Muscle of arm (tissue), 14 donors: Measurements from ENCODE around the gene DPEP2NB. TPM values are rescaled to one million over a fixed set of nuclear protein-coding genes. Genes with fewer than 3 reads are reported as not detected.
"Not testable (repeated sequence)": the region's sequence is repeated elsewhere in the genome, so short reads cannot be mapped to it uniquely, and the experiment has no call there.

Source experiments
- DNase-seq: peaks from one replicate; pipeline ENCODE4 v3.0.0-alpha.2; 2013
- long read RNA-seq, 11 donors: transcript quantifications; one replicate each; lab custom pipeline, GENCODE V29; 2026
- polyA plus RNA-seq, 12 donors: library from polyadenylated mRNA; unstranded; fragments of 120-200 nt; gene quantifications; one replicate each; pipeline ENCODE4 v1.2.1, GENCODE V29; 2013; ENCODE audit not compliant: insufficient read length in 12 of 12

Gene DPEP2NB, protein sequence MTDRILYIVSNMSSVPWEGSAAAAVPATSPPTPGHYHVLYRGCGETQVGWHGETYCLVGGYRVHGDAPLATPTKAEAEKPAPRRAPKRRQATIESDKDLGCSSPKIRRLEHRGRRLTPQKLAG
- polyA plus RNA-seq: not detected
- long read RNA-seq, donor 1: 0 reads
- long read RNA-seq, donor 2: 0 reads
- long read RNA-seq, donor 3: 0 reads
- long read RNA-seq, donor 4: 0 reads
- long read RNA-seq, donor 5: 0 reads
- long read RNA-seq, donor 6: 0 reads
- long read RNA-seq, donor 7: 0 reads
- long read RNA-seq, donor 8: 0 reads
- long read RNA-seq, donor 9: 0 reads
- long read RNA-seq, donor 10: 0 reads
- long read RNA-seq, donor 11: 0 reads

DNA sequence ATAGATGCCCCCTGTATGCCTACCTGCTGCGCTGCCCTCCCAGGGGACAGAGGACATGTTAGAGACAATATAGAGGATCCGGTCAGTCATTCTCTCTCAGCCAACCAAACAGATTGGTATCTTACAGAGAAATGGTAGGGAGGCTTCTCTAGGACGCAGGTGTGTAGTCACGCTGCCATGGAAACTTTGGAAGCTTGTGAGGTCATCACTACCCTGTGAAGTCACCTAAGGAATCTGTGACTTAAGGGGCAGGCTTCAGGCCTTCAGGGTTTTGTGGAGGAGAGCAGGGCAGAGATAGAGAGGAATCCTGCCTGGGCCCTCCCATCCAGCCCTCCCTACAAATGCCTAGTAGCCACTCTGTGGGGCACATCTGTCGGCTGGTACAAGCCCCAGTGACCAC, at the start of gene DPEP2NB:
Gene DPEP2NB, minus strand, starts transcription at position 231 of the 400 bp plus-strand sequence. Its CDS starts 141 bp downstream, at position 90.
- DNase-seq: no peak

DNA sequence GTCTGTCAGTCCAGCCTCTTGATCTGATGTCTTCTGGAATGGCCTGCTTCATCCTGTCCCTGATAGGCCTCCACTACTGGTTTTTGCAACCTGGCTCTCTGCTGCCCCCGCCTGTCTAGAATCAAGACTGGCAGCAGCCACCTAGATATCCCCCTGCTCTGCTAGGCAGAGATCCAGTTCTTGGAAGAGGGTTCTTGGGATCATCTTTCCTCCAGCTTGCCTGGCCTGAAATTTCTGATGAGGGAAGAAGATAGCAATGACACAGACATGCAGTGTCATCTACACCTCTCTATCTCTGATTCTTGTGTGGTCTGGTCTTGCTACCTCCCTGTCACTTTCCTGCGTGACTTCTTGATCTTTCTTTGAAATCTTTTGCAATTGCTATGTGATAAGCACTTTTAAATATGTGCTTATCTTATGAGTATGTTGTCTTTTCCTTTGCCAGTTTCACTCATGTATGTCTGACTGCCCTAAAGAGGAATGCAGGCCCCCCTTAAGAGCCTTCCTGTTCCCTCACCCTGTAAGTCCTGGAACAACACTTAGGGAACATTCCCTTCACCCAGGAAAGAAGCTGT, 49.2 kb upstream of the DPEP2NB start:
- no peak for DNase-seq

DNA sequence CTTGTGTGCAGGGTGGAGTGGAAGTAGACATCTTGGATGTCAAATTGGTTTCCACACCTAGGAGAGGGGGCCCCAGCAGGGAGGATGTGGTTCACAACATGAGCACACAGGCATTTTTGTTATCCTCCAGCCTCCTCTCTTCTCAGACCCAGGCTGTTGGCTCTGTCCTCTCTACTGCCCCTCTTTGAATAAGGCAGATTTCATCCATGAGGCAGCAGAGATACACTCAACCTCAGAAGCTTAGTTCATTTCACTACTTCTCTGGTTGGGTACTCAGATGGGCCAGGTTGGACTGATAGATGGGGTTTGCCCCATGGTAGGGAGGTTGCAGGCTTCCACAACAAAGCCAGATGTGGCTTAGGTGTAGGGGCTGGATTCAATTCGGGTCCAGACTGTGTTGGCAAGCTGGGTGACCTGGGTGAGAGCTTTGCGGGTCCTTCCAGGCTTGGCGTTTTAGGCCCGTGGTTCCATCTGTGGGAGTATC, 47.2 kb upstream of the DPEP2NB start:
- DNase-seq: no peak

DNA sequence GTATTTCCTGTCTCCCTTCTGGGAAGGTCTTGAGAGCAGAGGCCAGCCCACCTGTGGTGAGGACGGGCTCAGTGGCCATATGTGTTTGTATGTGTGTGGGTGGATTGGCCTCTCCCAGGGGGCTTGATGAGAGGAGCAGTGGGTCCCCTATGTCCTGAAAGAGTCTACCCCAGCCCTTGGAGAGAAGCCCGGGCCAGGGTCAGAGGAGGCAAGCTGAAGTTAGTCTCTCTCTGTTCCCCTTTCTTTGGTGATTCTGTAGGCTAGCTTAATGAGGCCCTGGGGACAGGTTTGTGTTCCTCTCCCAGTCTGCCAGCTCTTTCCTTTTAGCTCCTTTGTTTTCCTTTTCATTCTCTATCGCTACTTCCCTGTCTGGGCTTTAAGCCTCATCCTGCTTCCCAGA, 45.7 kb upstream of the DPEP2NB start:
- DNase-seq: no peak

DNA sequence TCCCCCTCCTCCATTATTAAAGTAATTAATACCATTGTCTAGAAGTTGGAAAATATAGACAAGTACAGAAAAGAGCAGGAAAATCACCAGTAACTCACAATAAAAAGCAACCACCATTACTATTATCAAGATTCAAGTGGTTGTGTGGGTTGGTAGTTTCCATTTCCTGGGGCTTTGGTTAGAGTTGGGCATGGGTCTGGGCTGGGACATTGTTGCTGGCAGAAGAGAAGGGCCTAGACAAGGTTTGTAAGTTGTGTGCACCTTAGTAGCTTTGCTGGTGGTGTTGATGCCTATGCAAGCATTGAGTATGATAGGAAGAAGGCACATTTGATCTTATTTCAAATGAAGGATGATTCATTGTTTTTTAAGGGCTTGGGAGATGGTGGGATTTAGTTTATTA, 44.1 kb upstream of the DPEP2NB start:
- DNase-seq: no peak

DNA sequence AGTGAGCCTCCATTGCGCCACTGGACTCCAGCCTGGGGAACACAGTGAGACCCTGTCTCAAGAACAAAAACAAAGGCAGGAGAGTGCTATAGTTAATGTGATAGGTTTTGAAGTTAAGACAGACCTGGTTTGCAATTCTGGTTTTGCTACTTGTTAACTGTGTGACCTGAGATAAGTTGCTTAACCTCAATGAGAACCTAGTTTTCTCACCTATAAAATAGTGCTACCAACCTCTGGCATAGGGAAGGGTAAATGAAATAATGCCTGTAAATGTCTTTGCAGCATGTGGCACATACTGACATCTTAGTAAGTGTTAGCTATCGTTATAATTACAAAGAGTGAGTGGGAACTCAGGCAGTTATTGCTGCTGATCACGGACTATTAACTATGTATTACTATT, 39.7 kb upstream of the DPEP2NB start:
- no peak for DNase-seq

DNA sequence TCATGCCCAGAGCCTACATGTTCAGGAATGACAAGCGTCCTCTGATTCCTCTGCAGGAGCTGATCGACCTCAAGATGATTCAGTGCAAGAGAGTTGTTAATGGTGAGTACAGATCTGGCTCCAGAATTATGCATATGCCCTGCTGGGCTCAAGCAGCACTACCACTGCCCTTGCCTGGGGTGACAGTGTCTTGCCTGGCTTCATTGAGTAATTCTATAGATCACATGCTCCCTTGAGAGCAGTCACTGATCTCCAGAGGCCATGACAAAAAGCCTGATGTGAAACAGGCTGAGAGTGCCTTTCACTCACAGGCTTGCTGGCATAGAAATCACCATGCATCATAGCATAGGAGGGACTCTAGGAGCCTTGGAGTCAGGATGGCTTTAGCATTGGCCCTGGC, 33.7 kb upstream of the DPEP2NB start:
- DNase-seq: no peak

DNA sequence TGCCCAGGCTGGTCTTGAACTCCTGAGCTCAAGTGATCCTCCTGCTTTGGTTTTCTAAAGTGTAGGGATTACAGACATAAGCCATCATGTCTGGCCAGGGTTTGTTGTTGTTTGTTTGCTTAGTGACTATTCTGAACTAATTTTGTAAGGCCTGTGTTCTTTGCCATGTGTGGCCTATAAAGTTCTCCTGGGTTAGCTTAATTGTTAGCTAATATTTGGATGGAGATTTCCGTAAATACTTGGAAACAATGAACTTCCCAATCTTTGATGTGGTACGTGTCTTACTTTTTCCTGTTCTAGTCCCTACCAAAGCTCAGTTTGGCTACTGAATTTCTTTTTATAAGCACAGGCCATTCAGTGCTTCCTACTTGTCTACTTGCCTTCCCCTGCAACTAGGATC, 32.3 kb upstream of the DPEP2NB start:
- DNase-seq: no peak

DNA sequence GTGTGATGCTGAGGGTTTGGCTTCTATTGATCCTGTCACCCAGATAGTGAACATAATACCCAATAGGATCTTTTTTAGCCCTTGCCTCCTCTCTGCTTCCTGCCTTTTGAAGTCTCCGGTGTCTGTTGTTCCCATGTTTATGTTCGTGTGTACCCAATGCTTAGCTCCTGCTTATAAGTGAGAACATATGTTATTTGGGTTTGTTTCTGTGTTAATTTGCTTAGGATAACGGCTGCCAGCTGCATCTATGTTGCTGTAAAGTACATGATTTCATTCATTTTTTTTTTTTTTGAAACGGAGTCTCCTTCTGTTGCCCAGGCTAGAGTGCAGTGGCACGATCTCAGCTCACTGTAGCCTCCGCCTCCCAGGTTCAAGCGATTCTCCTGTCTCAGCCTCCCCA, 30.4 kb upstream of the DPEP2NB start:
- no peak for DNase-seq

DNA sequence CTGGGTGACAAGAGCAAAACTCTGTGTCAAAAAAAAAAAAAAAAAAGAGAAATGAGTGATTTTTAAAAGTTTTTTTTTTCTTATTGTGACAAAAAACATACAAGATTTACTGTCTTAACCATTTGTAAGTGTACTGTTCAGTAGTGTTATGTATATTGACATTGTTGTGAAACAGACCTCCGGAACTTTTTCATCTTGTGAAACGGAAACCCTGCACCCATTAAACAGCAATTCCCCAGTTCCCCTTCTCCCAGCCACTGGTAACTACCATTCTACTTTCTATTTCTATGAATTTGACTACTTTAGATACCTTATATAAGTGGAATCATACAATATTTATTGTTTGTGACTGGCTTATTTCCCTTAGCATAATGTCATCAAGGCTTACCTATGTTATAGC, 26.1 kb upstream of the DPEP2NB start:
- DNase-seq: no peak

DNA sequence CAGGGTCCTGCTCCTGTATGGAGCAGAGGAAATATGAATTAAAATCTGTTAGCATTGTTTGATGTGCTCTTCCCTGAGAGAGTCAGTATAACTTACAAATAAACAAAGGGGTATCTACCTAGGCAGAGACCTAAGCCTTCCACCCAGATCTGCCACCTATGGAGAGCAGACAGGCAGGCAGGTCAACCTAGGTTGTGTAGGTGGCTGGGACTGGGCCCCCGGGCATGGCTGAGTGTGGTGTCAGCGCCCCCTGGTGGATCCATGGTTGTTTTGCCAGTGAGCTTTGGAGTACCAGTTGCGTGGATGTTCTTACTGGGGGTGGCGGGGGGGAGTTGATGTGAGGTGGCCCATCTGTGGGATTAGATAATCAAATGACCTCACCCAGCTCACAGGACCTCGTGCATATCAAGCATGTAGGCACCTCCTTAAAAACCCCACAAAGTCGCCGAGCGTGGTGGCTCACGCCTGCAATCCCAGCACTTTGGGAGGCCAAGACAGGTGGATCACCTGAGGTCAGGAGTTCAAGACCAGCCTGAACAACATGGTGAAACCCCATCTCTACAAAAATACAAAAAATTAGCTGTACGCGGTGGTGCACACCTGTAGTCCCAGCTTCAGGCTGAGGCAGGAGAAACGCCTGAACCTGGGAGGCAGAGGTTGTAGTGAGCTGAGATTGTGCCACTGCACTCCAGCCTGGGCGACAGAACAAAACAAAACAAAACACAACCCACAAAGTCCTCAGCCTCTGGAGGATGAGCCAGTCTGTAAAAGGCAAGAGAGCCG, 25.0 kb upstream of the DPEP2NB start:
- peak; percentile 63 for DNase-seq

DNA sequence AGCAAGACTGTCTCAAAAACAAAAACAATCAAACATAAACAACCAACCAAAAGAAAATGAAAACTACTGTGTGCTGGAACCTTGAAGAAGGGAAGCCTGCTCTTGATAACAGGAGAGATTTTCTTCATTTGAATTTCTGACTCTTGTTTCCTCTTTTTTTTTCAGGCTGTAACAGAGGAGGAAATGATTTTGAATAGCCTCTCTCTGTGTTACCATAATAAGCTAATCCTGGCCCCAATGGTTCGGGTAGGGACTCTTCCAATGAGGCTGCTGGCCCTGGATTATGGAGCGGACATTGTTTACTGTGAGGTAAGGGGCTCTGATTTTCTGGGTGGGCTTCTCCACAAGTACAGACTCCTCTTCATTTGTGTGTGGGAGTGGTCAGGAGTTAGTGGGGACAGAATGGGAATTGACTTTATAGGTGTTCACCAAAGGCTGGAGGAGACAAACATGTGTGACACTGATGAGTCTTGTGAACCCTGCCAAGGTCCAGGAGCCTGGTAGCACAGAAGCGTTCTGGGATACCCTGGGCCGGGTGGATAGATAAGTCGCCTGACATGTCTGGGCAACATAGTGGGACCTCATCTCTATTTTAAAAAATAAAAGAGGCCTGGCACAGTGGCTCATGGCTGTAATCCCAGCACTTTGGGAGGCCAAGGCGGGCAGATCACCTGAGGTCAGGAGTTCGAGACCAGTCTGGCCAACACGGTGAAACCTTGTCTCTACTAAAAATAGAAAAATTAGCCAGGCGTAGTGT, 22.3 kb upstream of the DPEP2NB start:
- no peak for DNase-seq

DNA sequence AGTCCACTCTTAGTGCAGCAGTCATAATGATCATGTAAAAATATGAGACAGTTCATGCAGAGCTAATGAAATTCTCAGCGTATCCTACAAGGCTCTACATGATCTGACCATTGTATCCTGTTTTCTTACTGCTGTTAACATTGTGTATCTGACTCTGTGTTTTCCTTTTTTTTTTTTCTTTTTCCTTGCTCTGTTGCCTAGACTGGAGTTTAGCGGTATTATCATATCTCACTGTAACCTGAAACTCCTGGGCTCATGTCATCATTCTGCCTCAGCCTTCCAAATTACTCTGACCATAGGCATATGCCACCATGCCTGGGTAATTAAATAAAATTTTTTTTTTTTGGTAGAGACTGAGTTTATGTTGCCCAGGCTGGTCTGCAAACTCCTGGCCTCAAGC, 19.5 kb upstream of the DPEP2NB start:
- no peak for DNase-seq

DNA sequence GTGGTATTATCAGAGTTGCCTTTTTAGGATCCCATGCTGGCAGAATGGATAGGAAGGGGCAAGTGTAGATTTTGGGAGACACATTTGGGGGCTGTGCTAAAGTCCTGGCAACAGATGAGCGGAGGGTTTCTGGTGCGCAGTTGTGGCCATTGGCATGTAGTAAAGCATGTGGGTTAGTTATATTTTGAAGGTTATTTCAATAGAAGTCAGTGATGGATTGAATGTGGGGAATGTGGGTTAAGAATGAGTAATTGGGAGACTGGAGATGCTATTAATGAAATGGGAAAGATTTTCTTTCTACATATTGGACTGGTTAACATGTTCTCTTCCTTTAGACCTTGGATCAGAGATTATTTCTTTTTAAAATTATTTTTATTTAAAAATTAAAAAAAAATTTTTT, 17.4 kb upstream of the DPEP2NB start:
- no peak for DNase-seq

DNA sequence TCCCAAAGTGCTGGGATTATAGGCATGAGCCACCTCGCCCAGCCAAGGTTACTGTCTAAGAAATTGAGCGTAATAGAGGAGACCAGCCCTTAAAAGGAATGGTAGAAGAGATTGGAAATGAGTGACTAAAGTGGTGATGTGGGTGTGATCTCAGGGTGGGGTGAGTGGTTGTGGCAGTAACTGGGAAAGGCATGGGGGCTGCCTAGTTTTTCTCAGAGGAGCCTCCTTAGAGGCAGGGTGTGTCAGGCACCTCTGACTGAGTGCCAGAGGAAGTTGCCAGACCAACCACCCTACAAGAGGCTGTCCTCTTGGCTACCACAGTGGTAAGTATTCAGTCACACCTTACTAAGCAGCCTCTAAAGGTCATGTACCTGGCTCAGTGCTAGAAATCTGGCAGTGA, 16.2 kb upstream of the DPEP2NB start:
- DNase-seq: no peak

DNA sequence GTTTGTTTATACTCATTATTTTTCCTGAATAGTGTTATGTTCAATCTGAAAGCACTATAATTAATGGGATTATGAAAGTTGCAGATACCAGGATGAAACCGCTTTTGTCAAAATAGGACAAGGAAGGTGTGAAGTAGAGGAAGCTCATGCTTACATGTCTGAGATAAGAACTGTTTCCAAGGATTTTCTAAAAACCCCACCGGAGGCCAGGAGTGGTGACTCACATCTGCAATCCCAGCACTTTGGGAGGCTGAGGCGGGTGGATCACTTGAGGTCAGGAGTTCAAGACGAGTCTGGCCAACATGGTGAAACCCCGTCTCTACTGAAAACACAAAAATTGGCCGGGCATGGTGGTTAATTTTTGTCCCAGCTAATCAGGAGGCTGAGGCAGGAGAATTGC, 14.4 kb upstream of the DPEP2NB start:
- not testable (repeated sequence) for DNase-seq

DNA sequence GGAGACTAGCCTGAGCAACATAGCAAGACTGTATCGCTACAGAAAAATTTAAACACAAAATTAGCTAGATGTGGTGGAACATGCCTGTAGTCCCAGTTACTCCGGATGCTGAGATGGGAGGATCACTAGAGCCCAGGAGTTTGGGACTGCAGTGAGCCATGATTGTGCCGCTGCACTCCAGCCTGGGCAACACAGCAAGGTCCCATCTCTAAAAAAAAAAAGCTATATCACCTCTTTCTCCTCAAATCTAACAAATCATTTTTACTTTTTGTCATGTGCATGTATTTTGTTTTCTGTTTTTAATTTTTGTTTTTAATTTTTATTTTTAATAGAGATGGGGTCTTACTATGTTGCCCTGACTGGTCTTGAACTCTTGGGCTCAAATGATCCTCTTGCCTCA, 13.3 kb upstream of the DPEP2NB start:
- DNase-seq: no peak

DNA sequence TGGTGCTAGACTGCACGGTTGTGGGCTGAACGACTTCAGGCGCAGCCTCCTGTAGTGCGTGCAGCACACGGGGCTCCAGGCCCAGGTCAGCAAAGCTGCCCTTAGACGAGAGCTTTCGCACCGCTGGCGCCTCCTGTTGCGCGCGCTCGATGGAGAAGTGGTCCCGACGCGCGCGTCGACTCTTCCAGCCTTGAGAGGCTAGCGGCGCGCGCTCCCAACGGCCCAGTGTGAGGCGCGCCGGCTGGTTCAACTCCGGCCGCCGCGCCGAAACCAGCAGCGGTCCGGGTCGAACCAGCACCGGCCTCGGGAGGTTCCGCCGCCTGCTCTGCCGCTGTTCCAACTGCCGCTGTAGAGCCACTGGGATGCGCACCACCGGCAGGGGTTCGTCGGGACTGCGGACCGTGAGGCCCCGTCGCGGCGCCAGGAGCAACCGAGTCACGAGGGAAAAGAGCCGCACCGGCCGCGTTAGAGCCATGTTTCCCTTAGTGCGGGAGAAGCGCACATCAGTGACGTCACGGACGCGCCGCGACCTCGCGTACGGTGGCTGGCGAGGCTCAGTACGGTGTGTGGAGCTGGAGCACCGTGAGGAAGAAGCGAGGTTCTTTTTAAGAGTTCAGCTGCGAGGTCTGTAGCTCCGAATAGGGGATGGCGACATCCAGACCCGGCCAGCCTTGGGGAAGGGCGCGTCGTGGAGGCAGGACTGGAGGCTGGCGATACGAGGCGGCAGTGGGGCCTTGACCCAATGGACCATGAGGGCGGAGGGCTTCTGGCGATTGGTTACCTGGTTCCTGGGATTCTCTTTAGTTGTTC, 7.2 kb upstream of the DPEP2NB start, which contains the start of the genes DDX28 and DUS2:
Gene DDX28, minus strand, starts transcription at position 505 of the 810 bp plus-strand sequence. Its CDS starts 30 bp downstream, at position 475.
Gene DUS2, plus strand, starts transcription at position 557 of the 810 bp plus-strand sequence. CDS start 14,740 bp downstream, outside the sequence.
- DNase-seq: peak; percentile 96

DNA sequence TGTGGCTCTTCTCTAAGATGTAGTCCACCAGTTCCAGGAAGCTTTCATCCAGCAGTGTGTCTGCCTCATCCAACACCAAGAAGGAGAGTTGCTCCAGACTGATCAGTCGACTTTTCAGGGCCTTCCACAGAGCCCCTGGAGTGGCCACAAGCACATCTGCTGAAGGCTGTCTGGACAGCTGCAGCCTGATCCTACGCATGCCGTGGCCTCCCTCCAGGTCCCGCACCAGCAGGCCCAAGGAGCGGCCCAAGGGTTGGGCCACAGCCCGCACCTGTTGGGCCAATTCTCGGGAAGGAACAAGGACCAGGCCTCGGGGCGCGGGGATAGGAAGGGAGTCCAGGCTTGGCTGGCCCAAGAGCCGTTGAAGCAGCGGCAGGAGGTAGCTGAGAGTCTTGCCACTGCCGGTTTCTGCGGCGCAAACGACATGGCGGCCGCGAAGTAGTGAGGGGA, 6.6 kb upstream of the DPEP2NB start:
- no peak for DNase-seq

DNA sequence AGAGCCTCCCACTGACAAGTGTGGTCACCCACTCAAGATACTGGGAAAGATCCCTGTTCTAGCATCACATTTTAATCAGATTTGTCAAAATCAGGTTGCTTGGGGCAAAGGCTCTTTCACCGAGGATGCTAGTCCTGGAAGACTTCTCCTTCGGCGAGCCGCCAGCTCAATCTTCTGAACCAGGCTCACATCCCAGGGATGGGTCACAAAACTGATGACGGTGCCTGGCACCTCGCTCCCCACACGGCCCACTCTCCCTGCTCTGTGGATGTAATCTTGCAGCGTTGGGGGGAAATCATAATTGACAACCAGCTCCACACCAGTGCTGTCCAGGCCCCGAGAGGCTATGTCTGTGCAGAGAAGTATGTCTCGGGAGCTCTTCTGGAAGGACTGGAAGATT, 5.8 kb upstream of the DPEP2NB start:
- no peak for DNase-seq
